Measurements from ENCODE around the gene DIDO1. TPM values are rescaled to one million over a fixed set of nuclear protein-coding genes. Genes with fewer than 3 reads are reported as not detected.

The DIDO1 gene
- total and polyA plus RNA-seq, 12 donors, result 16.0 to 44.6 (median 37.0) TPM

DNA sequence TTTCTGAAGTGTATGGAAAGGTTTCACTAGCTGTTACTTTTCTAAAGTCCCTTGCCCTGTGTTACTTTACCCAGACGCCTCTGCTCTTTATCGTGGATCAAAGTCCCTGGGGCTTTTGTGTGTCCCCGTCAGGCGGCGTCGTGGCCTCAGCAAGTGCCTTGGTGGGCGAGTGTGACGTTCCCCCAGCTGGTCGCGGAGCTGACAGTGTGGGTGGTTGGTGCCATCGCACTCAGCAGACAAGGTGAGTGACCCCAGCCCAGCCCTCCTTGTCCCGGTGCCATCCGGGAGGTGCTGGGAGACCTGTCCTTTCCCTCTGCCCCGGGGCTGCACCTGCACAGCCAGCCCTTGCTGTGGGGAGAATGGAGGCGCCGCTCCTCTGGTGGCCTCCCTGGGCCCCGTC is 37.4 kb downstream of the DIDO1 start:
- peaks cover 0 to 13% (median 0%) of the 10 kb centered on the region in 9 donors for H3K4me1 ChIP-seq
- no peak for ATAC-seq
- no peak overlapping the region for H3K4me3 ChIP-seq
- H3K36me3 ChIP-seq, result peaks cover 12 to 89% (median 64%) of the 10 kb centered on the region in 9 donors
- intact Hi-C loops (cut with DNase I), result no loop called here
- DNase-seq, result no peak
- H3K27ac ChIP-seq, result no peak overlapping the region
- 91 to 92% methylated on average over 17 of the region's 17 CpGs for WGBS, 2 donors
- TF ChIP-seq, protein P1, sequence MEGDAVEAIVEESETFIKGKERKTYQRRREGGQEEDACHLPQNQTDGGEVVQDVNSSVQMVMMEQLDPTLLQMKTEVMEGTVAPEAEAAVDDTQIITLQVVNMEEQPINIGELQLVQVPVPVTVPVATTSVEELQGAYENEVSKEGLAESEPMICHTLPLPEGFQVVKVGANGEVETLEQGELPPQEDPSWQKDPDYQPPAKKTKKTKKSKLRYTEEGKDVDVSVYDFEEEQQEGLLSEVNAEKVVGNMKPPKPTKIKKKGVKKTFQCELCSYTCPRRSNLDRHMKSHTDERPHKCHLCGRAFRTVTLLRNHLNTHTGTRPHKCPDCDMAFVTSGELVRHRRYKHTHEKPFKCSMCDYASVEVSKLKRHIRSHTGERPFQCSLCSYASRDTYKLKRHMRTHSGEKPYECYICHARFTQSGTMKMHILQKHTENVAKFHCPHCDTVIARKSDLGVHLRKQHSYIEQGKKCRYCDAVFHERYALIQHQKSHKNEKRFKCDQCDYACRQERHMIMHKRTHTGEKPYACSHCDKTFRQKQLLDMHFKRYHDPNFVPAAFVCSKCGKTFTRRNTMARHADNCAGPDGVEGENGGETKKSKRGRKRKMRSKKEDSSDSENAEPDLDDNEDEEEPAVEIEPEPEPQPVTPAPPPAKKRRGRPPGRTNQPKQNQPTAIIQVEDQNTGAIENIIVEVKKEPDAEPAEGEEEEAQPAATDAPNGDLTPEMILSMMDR (IDR thresholded peaks at IDR 0.05), result no peak
- H3K9me3 ChIP-seq, result no peaks in the 10 kb centered on the region
- no peaks in the 10 kb centered on the region for H3K27me3 ChIP-seq

DNA sequence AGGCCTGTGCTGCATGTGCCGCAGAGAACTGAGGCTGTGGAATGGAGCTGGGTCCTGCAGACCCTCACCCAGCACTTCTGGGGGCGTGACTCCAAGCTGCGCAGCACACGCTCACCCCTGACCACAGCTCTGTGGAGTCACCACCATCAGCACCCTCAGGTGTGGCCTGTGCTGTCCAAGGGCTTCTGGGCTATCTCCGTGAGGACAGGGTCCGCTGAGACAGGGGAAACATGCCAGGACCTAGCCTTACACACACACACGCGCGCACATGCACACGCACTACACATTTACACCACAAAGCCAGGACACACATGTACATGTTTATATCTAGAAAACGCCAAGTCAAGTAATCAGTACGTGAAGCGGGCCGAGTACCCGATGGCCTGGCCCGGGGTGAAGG is 37.9 kb downstream of the DIDO1 start:
- peak in 2 of 8 donors; percentile 20 to 28 for ATAC-seq
- peaks cover 11 to 84% (median 59%) of the 10 kb centered on the region in 9 donors for H3K36me3 ChIP-seq
- peaks cover 0 to 13% (median 0%) of the 10 kb centered on the region in 9 donors for H3K4me1 ChIP-seq
- TF ChIP-seq, protein P1 (IDR thresholded peaks at IDR 0.05), result no peak
- H3K27me3 ChIP-seq, result no peaks in the 10 kb centered on the region
- intact Hi-C loops (cut with DNase I), result no loop called here
- WGBS, 2 donors, result 96% methylated on average over 16 of the region's 16 CpGs
- H3K4me3 ChIP-seq, result no peak overlapping the region
- H3K9me3 ChIP-seq, result no peaks in the 10 kb centered on the region
- no peak overlapping the region for H3K27ac ChIP-seq
- DNase-seq, result no peak

DNA sequence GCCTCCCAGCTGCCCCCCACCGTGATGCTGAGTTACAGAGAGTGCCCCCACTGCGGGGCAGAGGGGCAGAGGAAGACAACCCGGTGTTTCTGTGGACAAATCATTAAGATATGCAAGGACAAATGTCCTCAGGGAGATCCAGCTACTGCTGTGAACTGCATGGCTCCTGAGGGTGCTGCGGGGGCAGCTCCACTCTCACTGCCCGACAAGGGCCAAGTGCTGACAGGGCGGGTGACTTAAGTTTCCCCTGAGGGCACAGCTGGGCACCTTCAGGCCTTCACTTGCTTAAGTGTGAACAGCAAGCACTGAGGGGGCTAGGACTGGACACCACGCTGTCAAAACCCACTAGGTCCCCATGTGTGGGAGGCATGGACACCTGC is 38.5 kb downstream of the DIDO1 start:
- Histone ChIP-seq H3K4me1 (peaks cover 0 to 13% (median 0%) of the 10 kb centered on the region in 9 donors), H3K27me3 (no peaks in the 10 kb centered on the region), H3K27ac (peak overlapping the region in 1 of 10 donors; percentile 16), H3K36me3 (peaks cover 11 to 79% (median 53%) of the 10 kb centered on the region in 9 donors), H3K9me3 (no peaks in the 10 kb centered on the region), H3K4me3 (no peak overlapping the region)
- WGBS, 2 donors, result 81 to 88% methylated on average over 7 of the region's 7 CpGs
- TF ChIP-seq, protein P1 (IDR thresholded peaks at IDR 0.05), result no peak
- DNase-seq (no peak), ATAC-seq (peak in 1 of 8 donors; percentile 15)
- intact Hi-C loops (cut with DNase I), result no loop called here

DNA sequence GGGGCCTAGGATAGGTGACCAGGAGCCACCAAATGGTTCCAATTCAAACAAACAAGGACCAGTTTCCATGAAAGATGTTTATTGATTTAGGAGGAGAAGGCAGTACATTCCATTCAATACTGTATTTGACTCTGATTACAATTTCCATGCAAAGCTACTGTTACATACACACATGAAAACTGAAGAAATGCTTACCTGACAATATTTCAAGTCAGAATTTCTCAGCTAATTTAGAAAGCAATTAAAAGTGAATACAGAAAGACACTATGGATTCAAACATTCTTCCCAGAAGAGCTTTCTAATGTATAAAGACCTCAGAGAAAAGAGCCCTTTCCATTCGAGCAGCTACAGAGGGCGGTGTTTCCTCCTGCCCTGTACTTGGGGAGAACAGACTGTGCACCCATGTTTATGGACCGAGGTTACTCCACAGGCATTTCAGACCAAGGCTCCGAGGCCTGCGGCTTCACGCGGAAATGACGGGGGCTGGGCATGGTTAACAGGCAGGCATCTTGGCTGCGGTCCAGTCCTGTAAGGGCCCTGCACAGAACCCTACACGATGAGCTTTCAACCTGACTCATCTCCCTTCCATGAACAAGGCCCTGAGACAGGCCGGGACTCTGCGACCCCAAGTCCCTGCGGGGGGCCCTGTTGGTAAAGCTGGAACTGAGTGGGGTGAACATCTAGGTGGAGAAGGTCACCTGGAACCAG is 39.0 kb downstream of the DIDO1 start:
- ATAC-seq, result peak in 7 of 8 donors; percentile 32 to 90 (median 69)
- 51% methylated on average over 13 of the region's 13 CpGs for WGBS, 2 donors
- Histone ChIP-seq H3K27ac (peak overlapping the region in 1 of 10 donors; percentile 16), H3K9me3 (no peaks in the 10 kb centered on the region), H3K4me1 (peaks cover 0 to 13% (median 0%) of the 10 kb centered on the region in 9 donors), H3K36me3 (peaks cover 6 to 76% (median 48%) of the 10 kb centered on the region in 9 donors), H3K27me3 (no peaks in the 10 kb centered on the region), H3K4me3 (no peak overlapping the region)
- TF ChIP-seq, protein P1 (IDR thresholded peaks at IDR 0.05), result no peak
- intact Hi-C loops (cut with DNase I), result no loop called here
- DNase-seq, result peak in 1 of 2 donors; percentile 52
